Stimulated activated memory B cell treated with anti-CD40 and anti-IgM and Interleukin-4, amounts not matched to agents 10 μg/mL and 1 μg/mL and 100 μg/mL, for 72 hours (primary cell): ENCODE measurements around the gene LTBP2.

ENCODE experiments used
- ATAC-seq: fragments of 150-1000 bp; cut with Tn5 transposase; 2 replicates; pipeline ENCODE4 v1.10.0; 2021
- H3K27ac Mint-ChIP-seq: one replicate; pipeline ENCODE4 v1.8.0; 2022; ENCODE audit warnings: mild to moderate bottlenecking, mixed read lengths
- H3K27me3 Mint-ChIP-seq: one replicate; pipeline ENCODE4 v1.8.0; 2022; ENCODE audit warnings: mixed read lengths
- H3K36me3 Mint-ChIP-seq: one replicate; pipeline ENCODE4 v1.8.0; 2022; ENCODE audit warnings: mixed read lengths
- H3K4me1 Mint-ChIP-seq: one replicate; pipeline ENCODE4 v1.8.0; 2022; ENCODE audit warnings: mixed read lengths
- H3K4me3 Mint-ChIP-seq: one replicate; pipeline ENCODE4 v1.8.0; 2022; ENCODE audit warnings: mild to moderate bottlenecking, moderate library complexity, mixed read lengths
- H3K9me3 Mint-ChIP-seq: one replicate; pipeline ENCODE4 v1.8.0; 2022; ENCODE audit warnings: mixed read lengths

LTBP2 gene

DNA sequence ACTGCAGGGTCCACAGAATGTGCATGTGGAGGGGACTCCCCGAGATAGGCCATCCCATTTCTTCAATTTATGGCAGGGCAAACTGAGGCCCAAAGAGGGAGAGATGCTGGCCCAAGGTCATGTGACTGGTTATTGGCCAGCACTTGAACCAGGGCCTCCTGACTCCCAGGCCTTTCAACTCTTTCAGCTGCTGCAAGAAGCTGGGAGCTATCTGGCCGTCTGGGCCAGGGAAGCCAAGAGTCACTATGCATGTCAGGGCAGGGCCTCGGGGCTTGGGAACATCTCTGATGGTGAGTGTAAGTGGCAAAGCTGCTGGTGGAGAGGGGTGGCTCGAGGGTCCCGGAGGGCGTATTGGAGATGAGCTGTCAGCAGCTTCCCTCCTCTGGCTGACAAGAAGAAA lies 9.5 kb upstream of the LTBP2 start:
- no peak for ATAC-seq
- Mint-ChIP-seq H3K27ac (no peak overlapping the region), H3K27me3 (peaks cover 2% of the 10 kb centered on the region), H3K36me3 (no peaks in the 10 kb centered on the region), H3K4me1 (peaks cover 30% of the 10 kb centered on the region), H3K4me3 (no peak overlapping the region), H3K9me3 (no peaks in the 10 kb centered on the region)

DNA sequence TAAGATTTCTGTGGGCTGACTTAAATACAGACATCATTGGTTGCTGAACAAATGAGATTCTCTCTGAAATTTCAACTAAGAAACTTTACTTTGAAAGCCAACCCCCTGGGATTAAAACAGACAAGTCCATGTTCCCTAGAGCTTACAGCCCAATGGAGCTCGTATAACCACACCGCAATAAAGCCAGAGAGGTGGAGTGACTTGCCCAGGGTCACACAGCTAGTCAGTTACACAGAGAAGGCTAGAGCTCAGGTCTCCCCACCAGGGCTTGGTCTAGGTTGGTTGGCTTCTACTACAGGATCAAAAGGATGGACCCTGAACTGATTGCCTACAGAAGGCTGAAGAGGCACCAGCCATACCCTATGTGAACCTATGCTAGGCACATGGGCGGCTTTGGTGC lies 8.9 kb upstream of the LTBP2 start:
- H3K27ac Mint-ChIP-seq, result peak overlapping the region; percentile 38

DNA sequence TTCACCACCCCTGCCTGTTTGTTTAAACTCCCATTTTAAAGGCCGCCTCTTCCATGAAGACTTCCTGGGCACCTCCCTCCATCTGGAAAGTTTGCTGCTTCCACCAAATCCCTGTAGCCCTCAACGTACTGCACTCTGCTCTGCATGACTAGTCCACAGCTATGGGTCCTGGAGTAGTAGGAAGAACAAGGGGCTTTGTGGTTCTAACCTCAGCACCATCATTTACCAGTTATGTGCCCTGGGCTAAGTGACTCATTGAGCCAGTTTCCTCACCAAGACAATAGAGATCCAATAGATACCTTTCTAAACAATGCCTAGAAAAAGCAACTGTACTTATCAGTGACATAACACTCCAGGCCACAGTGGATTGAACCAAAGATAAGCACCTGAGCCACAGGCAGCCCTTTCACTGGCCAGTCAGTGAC lies 8.5 kb upstream of the LTBP2 start:
- H3K4me1 Mint-ChIP-seq, result peaks cover 40% of the 10 kb centered on the region
- H3K27ac Mint-ChIP-seq, result peak overlapping the region; percentile 38
- H3K9me3 Mint-ChIP-seq, result no peaks in the 10 kb centered on the region
- no peak overlapping the region for H3K4me3 Mint-ChIP-seq
- peak; percentile 48 for ATAC-seq
- H3K27me3 Mint-ChIP-seq, result peaks cover 13% of the 10 kb centered on the region
- no peaks in the 10 kb centered on the region for H3K36me3 Mint-ChIP-seq

More for the DNA sequence above, 8.9 kb upstream of the LTBP2 start:
- no peak overlapping the region for H3K4me3 Mint-ChIP-seq
- H3K27me3 Mint-ChIP-seq, result peaks cover 9% of the 10 kb centered on the region
- no peaks in the 10 kb centered on the region for H3K36me3 Mint-ChIP-seq
- no peaks in the 10 kb centered on the region for H3K9me3 Mint-ChIP-seq
- peaks cover 36% of the 10 kb centered on the region for H3K4me1 Mint-ChIP-seq
- ATAC-seq, result no peak

DNA sequence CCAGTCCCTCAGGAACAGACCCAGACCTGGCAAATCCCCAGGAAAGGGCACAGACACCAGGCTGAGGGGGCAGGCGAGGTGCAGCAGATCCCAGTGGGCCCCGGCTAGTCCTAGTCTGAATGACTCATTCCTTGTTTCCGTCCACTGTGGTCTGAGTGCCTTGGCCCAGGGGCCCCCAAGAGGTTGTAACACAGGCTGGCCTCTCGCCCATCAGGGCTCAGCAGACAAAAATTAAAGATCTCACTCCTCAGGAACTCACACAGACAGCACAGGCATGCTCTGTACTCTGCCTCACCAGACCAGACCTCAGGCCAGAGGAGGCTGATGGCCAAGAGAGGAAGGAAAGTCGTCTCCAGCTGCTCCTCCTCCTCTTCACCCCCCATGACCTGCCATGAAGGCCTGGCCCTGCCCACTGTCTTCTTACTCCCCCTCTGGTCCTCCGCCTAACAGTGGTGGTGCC lies 7.7 kb upstream of the LTBP2 start:
- Mint-ChIP-seq H3K4me3 (no peak overlapping the region), H3K36me3 (no peaks in the 10 kb centered on the region), H3K27ac (peak overlapping the region; percentile 38), H3K9me3 (no peaks in the 10 kb centered on the region), H3K27me3 (peaks cover 16% of the 10 kb centered on the region), H3K4me1 (peaks cover 48% of the 10 kb centered on the region)
- ATAC-seq, result no peak

DNA sequence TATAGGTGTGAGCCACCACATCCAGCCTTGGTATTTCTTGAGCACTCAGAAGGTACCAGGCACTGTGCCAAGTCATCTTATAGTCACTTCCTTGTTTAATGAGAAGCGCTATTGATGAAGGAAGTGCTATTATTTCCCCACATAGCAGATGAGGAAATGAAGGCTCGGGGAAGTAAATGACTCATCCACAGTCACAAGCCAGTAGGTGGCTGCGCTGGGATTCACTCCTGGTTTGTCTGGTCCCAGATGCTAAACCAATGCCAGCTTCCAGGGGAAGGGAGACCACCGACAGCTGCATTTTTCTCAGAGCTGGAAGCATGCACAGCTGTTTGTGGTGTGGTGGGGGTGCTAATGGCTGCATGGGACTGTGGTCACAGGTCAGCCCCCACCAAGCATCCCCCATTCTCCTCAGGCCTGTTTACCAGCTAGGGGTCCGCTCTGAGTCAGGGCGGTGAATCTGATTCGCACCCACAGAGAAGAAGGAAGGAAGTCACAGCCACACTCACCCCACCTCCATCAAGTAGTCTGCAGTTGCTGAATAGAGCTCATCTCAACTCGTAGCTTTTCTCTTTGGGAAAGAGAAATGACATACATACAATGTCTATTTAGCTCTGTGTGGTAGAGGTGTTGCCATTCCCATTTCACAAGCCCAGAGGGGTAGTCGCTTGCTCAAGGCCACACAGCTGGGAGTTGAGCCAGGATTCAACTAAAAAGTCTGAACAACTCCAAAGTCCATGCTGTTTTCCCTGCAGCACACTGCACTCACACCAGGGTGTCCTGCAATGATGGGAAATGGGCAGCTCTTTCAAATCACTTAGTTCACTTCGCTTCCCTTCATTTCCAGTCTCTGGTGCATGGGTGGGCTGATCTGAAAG lies 6.3 kb upstream of the LTBP2 start:
- peaks cover 61% of the 10 kb centered on the region for H3K4me1 Mint-ChIP-seq
- H3K9me3 Mint-ChIP-seq, result no peaks in the 10 kb centered on the region
- peak overlapping the region; percentile 59 for H3K27ac Mint-ChIP-seq
- H3K27me3 Mint-ChIP-seq, result peaks cover 30% of the 10 kb centered on the region
- ATAC-seq, result peak; percentile 66
- H3K36me3 Mint-ChIP-seq, result no peaks in the 10 kb centered on the region
- peak overlapping the region; percentile 4 for H3K4me3 Mint-ChIP-seq

DNA sequence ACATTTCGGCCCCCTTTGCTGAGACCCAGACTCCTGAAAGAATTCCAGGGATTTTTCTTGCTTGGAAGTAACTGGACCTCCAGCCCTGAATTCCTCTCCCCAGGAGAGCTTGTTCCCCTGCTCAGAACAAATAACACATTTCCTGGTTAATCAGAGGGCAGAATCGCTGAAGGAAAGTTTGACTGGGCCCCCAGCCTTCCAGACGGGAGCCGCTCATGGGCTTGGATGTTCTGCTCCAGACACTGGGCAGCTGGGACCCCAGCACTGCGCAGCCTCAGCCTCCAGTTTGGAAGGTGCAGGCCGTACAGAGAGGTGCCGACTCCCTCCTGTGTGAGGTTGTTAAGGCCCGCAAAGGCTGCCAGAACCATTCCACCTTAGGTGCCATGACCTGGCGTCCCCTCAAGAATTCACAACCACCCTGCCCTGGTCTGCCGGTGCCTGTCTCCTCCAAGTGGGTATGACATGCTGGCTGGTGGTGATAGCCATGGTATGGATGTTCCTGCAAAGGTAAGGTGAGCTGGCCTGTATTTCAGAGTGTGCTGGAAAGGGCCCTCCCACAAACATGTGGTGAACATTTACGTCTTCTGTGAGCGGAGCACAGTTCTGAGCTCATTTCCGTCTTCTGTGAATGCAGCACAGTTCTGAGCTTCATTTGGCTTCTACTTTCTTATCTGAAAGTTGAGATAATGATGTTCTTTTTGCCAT lies 5.1 kb upstream of the LTBP2 start:
- peak overlapping the region; percentile 59 for H3K27ac Mint-ChIP-seq
- H3K27me3 Mint-ChIP-seq, result peaks cover 31% of the 10 kb centered on the region
- H3K9me3 Mint-ChIP-seq, result no peaks in the 10 kb centered on the region
- H3K4me1 Mint-ChIP-seq, result peaks cover 61% of the 10 kb centered on the region
- ATAC-seq, result no peak
- H3K4me3 Mint-ChIP-seq, result no peak overlapping the region
- no peaks in the 10 kb centered on the region for H3K36me3 Mint-ChIP-seq

DNA sequence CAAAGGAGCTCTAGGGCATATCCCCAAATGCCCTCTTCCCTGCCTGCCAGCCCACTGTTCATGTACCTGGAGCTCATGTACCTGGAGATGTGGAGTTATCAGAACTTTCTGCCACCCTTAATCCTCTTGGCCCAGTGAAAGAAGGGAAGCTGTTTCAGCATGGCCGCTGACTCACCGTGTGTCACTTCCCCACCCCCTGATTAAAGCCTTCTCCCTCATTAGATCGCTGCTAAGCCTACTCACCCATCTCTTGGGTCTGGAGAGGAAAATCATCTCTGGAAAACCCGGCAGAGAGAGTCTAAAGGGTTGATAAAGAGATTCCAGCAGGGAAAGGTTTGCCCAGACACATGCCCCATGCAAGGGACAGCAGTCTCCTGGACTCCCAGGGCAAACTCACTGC lies 4.5 kb upstream of the LTBP2 start:
- Mint-ChIP-seq H3K9me3 (no peaks in the 10 kb centered on the region), H3K27ac (no peak overlapping the region), H3K36me3 (no peaks in the 10 kb centered on the region), H3K4me1 (peaks cover 61% of the 10 kb centered on the region), H3K4me3 (peak overlapping the region; percentile 1), H3K27me3 (peaks cover 31% of the 10 kb centered on the region)
- ATAC-seq, result no peak

DNA sequence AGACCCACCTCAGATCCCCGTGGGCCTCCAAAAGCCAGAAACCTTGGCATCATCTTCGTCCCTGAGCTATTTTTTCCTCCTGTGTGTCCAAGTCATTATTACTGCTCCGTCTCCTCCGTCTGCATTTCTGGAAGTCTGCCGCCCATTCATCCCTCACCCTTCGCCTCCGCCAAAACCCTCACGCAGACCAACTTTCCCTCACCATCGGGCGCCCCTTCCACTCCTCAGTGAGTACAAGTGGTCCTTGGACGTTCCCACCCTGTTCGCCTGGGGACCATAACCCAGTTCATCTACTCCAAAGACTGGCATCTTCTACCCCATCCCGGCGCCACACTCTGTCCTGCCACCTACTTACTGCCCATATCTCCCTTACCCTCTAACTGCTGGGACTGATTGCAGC lies 3.7 kb upstream of the LTBP2 start:
- no peak overlapping the region for H3K4me3 Mint-ChIP-seq
- H3K27ac Mint-ChIP-seq, result no peak overlapping the region
- H3K36me3 Mint-ChIP-seq, result no peaks in the 10 kb centered on the region
- ATAC-seq, result no peak
- H3K27me3 Mint-ChIP-seq, result peaks cover 36% of the 10 kb centered on the region
- no peaks in the 10 kb centered on the region for H3K9me3 Mint-ChIP-seq
- peaks cover 61% of the 10 kb centered on the region for H3K4me1 Mint-ChIP-seq

DNA sequence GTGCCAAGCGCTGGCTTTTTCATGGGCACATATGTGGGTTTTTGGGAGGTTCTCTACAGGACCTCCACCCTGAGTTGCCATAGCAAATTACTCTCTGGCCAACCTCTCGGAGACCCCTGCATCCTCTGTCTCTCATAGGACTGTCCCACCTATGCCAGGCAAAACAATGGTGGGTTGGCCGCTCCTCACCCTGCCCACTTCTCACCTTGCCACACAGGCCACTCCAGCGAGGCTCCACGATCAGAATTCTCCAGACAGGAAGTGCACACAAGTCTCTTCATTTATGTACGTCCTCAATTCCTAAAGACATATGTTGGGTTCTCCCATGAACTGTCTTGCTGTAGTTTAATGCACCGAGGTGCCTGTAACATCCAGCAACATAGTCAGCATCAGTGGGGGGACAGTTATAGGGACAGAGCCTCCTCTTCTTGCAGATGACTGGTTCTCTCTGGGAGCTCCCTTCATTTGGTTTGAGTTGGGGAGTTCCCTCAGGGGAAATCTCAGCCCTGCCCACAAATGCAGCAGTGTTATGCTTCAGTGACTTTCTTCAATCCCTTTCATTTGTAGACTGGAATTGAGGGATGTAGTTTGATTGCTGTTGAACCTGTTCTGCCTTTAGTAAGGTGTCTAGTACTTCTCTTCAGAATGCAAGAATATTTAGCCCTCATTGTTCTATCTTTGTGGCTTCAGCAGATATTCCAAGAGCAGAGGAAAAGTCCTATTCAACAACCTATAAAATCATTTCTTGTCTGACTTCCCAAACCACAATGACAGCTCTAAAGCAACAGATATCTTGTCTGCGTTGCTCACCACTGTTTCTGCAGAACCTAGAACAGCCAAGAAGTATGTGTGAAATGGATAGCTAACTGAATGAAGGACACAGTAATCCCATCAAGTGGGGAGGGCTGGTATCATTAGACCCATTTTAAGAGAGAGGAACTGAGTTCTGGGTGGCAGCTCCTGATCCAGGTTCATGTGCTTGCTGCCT lies 2.8 kb upstream of the LTBP2 start:
- Mint-ChIP-seq H3K4me3 (no peak overlapping the region), H3K36me3 (no peaks in the 10 kb centered on the region), H3K4me1 (peaks cover 55% of the 10 kb centered on the region), H3K27me3 (peaks cover 39% of the 10 kb centered on the region), H3K9me3 (no peaks in the 10 kb centered on the region), H3K27ac (no peak overlapping the region)
- ATAC-seq, result no peak

DNA sequence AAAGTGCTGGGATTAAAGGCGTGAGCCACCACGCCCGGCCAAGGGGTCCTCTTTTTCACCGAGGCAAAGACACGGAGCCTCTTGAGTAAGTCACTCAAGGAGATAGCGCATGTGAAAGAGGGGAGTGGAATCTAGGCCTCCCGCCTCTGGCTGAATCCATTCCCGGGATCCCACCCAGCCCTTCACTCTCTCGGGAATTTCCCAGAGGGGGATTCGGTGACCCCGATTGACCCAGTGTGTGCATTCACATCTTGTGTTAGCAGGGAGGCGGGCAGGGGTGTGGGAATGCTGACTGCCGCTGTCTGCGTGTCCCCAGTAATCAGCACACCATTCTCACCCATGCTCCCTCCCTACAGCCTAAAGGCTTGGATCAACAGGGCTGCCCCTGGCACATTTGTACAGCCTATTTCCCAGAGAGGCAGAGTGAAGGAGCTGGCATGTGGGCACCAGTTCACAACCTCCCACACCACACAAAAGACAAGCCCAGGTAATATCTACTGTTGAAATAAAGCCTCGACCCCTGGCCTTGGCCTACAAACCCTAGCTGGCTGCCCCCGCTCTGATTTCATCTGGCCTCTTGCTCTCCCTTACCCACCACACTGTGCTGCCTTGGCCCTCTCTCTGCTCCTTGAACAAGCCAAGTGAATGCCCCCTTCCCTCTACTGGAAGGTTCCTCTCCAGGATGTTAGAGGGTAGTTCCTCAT lies 1.3 kb upstream of the LTBP2 start:
- no peak for ATAC-seq
- H3K27ac Mint-ChIP-seq, result no peak overlapping the region
- no peaks in the 10 kb centered on the region for H3K36me3 Mint-ChIP-seq
- H3K27me3 Mint-ChIP-seq, result peaks cover 39% of the 10 kb centered on the region
- no peak overlapping the region for H3K4me3 Mint-ChIP-seq
- peaks cover 55% of the 10 kb centered on the region for H3K4me1 Mint-ChIP-seq
- no peaks in the 10 kb centered on the region for H3K9me3 Mint-ChIP-seq

DNA sequence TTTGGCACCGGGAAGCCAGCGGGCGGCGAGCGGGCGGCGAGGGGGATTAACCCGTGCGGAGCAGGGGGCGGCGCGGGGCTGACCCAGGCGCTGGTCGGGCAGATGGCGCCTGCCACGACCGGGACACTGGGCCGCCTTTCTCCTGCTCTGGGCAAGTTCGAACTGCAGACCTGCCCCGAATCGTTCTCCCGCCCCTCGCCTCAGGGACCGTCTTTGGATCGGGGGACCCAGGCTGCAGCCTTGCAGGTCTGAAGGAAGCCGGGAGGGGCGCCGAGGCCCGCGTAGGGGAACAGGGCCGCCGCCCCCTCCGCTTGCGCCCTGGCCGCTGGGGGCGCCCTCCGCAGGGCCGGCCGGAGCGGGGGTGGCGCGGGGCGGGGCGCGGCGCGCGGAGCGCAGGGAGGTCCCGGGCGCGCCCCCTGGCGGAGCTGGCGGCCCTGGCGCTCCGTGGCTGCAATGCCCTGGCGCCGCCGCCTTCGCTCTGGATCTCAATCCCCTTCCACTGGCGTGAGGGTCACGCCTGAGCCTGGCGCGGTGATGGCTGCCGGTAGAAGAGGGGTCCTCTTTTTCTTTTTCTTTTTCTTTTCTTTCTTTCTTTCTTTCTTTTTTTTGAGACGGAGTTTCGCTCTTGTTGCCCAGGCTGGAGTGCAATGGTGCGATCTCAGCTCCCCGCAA lies 449 bp upstream of the LTBP2 start:
- Mint-ChIP-seq H3K27ac (no peak overlapping the region), H3K27me3 (peaks cover 39% of the 10 kb centered on the region), H3K36me3 (no peaks in the 10 kb centered on the region), H3K4me1 (peaks cover 47% of the 10 kb centered on the region), H3K4me3 (peak overlapping the region; percentile 75), H3K9me3 (no peaks in the 10 kb centered on the region)
- peak; percentile 90 for ATAC-seq

DNA sequence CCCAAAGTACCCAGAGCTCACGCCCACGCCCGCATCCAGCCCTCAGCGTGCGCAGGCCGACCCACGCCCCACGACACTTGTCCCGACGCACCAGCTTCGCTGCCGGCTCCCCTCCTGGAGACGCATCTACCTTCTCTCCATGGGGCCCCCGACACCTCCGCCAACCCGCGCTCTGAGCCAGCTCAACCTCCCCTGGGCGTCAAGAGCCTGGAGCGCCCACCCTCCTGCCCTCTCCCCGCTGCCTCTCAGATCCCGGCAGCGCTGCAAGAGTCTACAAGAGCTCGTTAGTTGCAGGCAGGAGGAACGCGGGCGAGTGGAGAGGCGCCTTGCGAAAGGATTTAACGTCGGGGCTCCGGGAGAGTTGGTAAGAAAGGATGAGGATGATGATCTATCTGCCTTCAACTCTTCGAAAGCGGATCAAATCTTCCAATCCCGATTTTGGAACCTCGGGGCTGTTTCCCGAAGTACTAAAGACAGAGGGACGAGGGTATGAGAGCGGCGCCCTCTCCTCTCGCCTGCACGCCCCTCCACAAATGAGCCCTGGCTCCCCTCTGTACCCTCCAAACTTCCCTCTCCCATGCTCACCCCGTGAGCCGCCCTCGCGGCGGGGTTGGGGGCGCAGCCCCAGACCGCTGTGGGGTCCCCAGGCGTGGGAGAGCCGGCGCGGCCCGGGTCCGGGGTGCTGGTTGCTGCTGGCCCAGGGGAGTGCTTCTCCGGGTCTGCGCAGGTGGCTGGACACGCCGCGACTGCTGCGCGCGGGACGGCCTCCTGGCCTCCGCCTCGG lies 979 bp downstream of the LTBP2 start:
- Mint-ChIP-seq H3K27ac (no peak overlapping the region), H3K9me3 (no peaks in the 10 kb centered on the region), H3K4me3 (peak overlapping the region; percentile 30), H3K27me3 (peaks cover 32% of the 10 kb centered on the region), H3K36me3 (no peaks in the 10 kb centered on the region), H3K4me1 (peaks cover 40% of the 10 kb centered on the region)
- ATAC-seq, result no peak

DNA sequence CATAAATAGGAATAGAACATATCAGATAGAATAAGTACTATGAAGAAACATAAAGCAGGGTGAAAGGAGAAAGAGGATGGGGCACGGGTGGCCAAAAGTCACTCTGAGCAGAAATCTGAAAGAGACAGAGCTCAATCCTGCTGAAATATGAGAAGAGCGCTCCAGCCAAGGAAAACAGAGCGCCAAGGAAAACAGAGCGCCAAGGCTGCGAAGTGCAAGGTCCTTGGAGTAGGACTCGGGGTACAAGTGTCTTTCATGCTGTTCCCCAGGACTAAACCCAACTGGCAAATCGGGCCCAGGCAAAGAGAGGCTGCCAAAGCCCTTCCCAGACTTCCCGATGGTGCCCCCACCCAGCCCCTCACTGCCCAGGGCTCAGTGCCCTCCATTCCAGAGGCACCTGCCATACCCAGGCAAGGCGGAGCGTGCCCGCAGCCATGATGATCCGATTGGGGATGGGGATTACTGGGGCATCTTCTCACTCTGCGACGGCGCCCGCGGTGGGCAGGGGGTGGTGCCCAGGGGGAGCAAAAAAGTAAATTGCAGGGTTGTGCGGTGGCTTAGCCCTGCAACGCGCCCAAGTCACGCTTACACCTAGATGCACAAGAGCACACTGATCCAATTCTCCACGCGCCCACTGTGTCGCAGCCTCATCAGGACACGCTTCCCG lies 1.7 kb downstream of the LTBP2 start:
- no peak overlapping the region for H3K4me3 Mint-ChIP-seq
- H3K4me1 Mint-ChIP-seq, result peaks cover 33% of the 10 kb centered on the region
- H3K27ac Mint-ChIP-seq, result no peak overlapping the region
- H3K9me3 Mint-ChIP-seq, result no peaks in the 10 kb centered on the region
- H3K36me3 Mint-ChIP-seq, result no peaks in the 10 kb centered on the region
- no peak for ATAC-seq
- peaks cover 26% of the 10 kb centered on the region for H3K27me3 Mint-ChIP-seq
